ENCODE results near the gene IL18R1. TPM values are rescaled to one million over a fixed set of nuclear protein-coding genes. Genes with fewer than 3 reads are reported as not detected.
A peak's percentile ranks its signal among the peaks of the same experiment; 100 is the strongest.

Gene IL18R1
- total RNA-seq, 1 experiment from 2014 or later, result 1.9 TPM

DNA sequence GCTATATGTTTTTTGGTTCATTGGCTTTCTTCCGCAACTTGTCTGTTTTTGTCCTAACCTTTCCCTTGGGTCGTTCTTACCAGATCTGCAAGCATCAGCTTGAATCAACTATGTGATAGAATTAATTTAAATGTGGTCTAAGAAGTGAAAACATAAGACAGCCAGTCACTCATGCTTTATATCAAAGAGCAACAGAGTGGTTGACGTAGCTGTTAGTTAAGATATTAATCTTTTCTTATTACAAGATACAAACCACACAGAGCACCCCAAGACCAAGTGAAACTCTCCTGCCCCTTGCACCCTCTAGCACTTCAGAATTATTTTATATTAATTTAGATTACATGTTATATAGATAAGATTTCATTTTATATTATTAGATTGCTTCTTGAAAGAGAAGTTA, 82.5 kb downstream of the IL18R1 start:
- Histone ChIP-seq H3F3A (ENCODE audit: insufficient read depth, low read depth) (no peaks in the 10 kb centered on the region), H2AFZ (no peak overlapping the region), H3K27me3 (ENCODE audit: insufficient read depth, low read depth) (no peaks in the 10 kb centered on the region), H3K4me2 (no peak overlapping the region), H3K4me1 (replicated peaks; ENCODE audit: insufficient read depth) (peaks cover 8% of the 10 kb centered on the region; the same call in 1 of the 2 replicates), H3K4me3 (no peak overlapping the region), H4K20me1 (ENCODE audit: insufficient read depth) (no peaks in the 10 kb centered on the region), H3K79me2 (ENCODE audit: low read depth) (no peaks in the 10 kb centered on the region), H3K9me2 (ENCODE audit: insufficient read depth) (no peaks in the 10 kb centered on the region), H3K27ac (no peak overlapping the region), H3K9me3 (ENCODE audit: insufficient read depth, low read depth) (no peaks in the 10 kb centered on the region), H3K36me3 (ENCODE audit: low read depth) (no peaks in the 10 kb centered on the region)
- intact Hi-C loops (cut with micrococcal nuclease; ENCODE audit: unreplicated experiment), result no loop called here
- POLR2A ChIA-PET (ENCODE audit: unreplicated experiment), result no interaction called here
- no peak for TF ChIP-seq EZH2 (IDR thresholded peaks at IDR 0.05; ENCODE audit: low read depth)
- TF ChIP-seq, protein P1, sequence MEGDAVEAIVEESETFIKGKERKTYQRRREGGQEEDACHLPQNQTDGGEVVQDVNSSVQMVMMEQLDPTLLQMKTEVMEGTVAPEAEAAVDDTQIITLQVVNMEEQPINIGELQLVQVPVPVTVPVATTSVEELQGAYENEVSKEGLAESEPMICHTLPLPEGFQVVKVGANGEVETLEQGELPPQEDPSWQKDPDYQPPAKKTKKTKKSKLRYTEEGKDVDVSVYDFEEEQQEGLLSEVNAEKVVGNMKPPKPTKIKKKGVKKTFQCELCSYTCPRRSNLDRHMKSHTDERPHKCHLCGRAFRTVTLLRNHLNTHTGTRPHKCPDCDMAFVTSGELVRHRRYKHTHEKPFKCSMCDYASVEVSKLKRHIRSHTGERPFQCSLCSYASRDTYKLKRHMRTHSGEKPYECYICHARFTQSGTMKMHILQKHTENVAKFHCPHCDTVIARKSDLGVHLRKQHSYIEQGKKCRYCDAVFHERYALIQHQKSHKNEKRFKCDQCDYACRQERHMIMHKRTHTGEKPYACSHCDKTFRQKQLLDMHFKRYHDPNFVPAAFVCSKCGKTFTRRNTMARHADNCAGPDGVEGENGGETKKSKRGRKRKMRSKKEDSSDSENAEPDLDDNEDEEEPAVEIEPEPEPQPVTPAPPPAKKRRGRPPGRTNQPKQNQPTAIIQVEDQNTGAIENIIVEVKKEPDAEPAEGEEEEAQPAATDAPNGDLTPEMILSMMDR (conservative IDR thresholded peaks at IDR 0.05), result no peak
- CTCF ChIA-PET, result no interaction called here
- no TSS peak for BruUV-seq (replicated peaks)
- no peak for DNase-seq

DNA sequence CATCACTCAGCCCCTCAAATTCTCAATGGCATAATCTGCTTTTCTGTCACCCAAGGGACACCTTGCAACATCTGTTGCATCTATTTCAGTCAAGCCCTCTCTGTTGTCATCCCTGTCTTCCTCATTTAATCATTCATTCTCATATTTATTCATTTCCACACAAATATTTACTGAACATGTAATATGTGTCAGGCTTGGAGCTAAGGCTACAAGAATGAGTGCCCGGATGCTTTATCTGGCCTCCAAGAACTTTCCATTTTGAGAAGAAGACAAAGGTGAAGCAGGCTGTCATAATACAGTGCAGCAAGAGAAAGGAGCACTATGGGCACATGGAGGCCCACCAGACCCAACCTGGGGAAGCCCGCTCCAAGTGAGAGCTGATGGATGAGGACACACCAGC, 83.0 kb downstream of the IL18R1 start:
- ChIA-PET POLR2A (ENCODE audit: unreplicated experiment) (no interaction called here), CTCF (no interaction called here)
- DNase-seq, result no peak
- H4K20me1 ChIP-seq (ENCODE audit: insufficient read depth), result no peaks in the 10 kb centered on the region
- intact Hi-C loops (cut with micrococcal nuclease; ENCODE audit: unreplicated experiment), result no loop called here
- H3F3A ChIP-seq (ENCODE audit: insufficient read depth, low read depth), result no peaks in the 10 kb centered on the region
- no peak overlapping the region for H3K4me3 ChIP-seq
- no peaks in the 10 kb centered on the region for H3K36me3 ChIP-seq (ENCODE audit: low read depth)
- TF ChIP-seq EZH2 (IDR thresholded peaks at IDR 0.05; ENCODE audit: low read depth), result no peak
- TF ChIP-seq, protein P1 (conservative IDR thresholded peaks at IDR 0.05), result no peak
- peaks cover 8% of the 10 kb centered on the region; the same call in 1 of the 2 replicates for H3K4me1 ChIP-seq (replicated peaks; ENCODE audit: insufficient read depth)
- no peak overlapping the region for H3K4me2 ChIP-seq
- H3K9me3 ChIP-seq (ENCODE audit: insufficient read depth, low read depth), result no peaks in the 10 kb centered on the region
- H3K27ac ChIP-seq, result no peak overlapping the region
- no peak overlapping the region for H2AFZ ChIP-seq
- BruUV-seq (replicated peaks), result no TSS peak
- no peaks in the 10 kb centered on the region for H3K79me2 ChIP-seq (ENCODE audit: low read depth)
- H3K9me2 ChIP-seq (ENCODE audit: insufficient read depth), result no peaks in the 10 kb centered on the region
- H3K27me3 ChIP-seq (ENCODE audit: insufficient read depth, low read depth), result no peaks in the 10 kb centered on the region

DNA sequence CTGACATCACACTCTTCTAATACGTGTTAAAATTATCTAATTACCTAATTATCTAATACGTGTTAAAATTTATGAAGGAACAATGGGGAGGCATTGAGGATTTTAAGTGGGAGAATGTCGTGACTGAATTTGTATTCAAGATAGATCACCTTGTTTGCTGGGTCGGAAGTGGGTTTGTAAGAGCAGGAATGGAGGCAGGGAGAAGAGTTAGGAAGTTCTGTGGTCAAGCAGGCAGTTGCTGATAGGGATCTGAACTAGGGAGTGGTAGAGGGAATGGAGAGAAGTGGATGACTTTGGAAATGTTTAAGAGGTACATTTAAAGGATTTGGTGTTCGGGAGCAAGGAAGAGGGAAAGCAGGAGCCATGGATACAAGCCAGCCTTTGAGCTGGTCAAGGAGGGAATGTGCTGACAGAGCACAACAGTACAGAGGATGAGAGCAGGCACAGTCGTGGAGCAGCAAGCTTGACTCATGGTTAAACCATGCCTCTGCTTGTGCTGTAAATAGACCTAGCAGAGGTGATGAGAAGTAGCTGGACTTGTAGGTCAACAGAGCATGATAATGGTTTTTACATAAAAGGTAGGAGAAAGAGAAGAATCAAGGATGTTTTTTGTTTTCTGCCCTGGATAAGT, 83.6 kb downstream of the IL18R1 start:
- TF ChIP-seq, protein P1 (conservative IDR thresholded peaks at IDR 0.05), result no peak
- no peak for TF ChIP-seq EZH2 (IDR thresholded peaks at IDR 0.05; ENCODE audit: low read depth)
- Histone ChIP-seq H4K20me1 (ENCODE audit: insufficient read depth) (no peaks in the 10 kb centered on the region), H3K4me3 (no peak overlapping the region), H3F3A (ENCODE audit: insufficient read depth, low read depth) (no peaks in the 10 kb centered on the region), H3K79me2 (ENCODE audit: low read depth) (no peaks in the 10 kb centered on the region), H3K27me3 (ENCODE audit: insufficient read depth, low read depth) (no peaks in the 10 kb centered on the region), H3K9me2 (ENCODE audit: insufficient read depth) (no peaks in the 10 kb centered on the region), H3K9me3 (ENCODE audit: insufficient read depth, low read depth) (no peaks in the 10 kb centered on the region), H3K4me2 (no peak overlapping the region), H3K27ac (no peak overlapping the region), H3K36me3 (ENCODE audit: low read depth) (no peaks in the 10 kb centered on the region), H2AFZ (no peak overlapping the region), H3K4me1 (replicated peaks; ENCODE audit: insufficient read depth) (peaks cover 8% of the 10 kb centered on the region; the same call in 1 of the 2 replicates)
- DNase-seq, result peak in 1 of 2 experiments; percentile 37
- ChIA-PET CTCF (no interaction called here), POLR2A (ENCODE audit: unreplicated experiment) (no interaction called here)
- intact Hi-C loops (cut with micrococcal nuclease; ENCODE audit: unreplicated experiment), result no loop called here
- BruUV-seq (replicated peaks), result no TSS peak

All from PC-9 (cell line).